ENCODE measurements around the gene KRTAP12-1.

DNA sequence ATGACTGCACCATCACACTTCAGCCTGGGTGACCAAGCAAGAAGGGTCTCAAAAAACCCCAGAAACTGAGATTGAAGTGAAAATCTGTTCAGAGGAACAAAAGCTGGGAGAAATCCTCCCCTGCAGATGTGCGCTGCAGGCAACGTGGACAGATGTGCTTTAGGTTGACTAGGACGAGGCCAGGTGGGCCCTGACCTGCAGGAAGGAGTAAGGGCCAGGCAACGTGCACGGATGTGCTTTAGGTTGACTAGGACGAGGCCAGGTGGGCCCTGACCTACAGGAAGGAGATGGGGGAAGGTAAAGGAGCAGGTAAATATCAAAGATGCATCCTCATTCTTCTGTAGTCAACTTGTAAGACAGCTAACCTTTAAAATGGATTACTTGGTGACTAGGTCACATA is 2.5 kb upstream of the KRTAP12-1 start:
- TF ChIP-seq, protein P1, sequence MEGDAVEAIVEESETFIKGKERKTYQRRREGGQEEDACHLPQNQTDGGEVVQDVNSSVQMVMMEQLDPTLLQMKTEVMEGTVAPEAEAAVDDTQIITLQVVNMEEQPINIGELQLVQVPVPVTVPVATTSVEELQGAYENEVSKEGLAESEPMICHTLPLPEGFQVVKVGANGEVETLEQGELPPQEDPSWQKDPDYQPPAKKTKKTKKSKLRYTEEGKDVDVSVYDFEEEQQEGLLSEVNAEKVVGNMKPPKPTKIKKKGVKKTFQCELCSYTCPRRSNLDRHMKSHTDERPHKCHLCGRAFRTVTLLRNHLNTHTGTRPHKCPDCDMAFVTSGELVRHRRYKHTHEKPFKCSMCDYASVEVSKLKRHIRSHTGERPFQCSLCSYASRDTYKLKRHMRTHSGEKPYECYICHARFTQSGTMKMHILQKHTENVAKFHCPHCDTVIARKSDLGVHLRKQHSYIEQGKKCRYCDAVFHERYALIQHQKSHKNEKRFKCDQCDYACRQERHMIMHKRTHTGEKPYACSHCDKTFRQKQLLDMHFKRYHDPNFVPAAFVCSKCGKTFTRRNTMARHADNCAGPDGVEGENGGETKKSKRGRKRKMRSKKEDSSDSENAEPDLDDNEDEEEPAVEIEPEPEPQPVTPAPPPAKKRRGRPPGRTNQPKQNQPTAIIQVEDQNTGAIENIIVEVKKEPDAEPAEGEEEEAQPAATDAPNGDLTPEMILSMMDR (IDR thresholded peaks at IDR 0.05): no peak
- no peak for TF ChIP-seq POLR2AphosphoS5 (IDR thresholded peaks at IDR 0.05; ENCODE audit: low read depth, low read length)
- no peak for TF ChIP-seq SIN3A (IDR thresholded peaks at IDR 0.05; ENCODE audit: borderline replicate concordance, insufficient read depth, low read depth, low read length)
